SK-N-MC (cell line): ENCODE results near the gene PAN3.

ENCODE experiments used
- DNase-seq: peaks from one replicate; pipeline ENCODE4 v3.0.0-alpha.2; 2011; ENCODE audit warnings: low read depth, low spot score
- H3K27ac ChIP-seq: fragments of 200-600 bp; sonication (generic); 2 replicates; pipeline ENCODE4 v1.5.1; 2016; ENCODE audit warnings: mixed run types
- H3K36me3 ChIP-seq: fragments of 200-600 bp; sonication (generic); 2 replicates; pipeline ENCODE4 v1.6.1; 2017; ENCODE audit warnings: antibody characterized with exemption, low read length, mixed read lengths; ENCODE audit not compliant: insufficient read depth
- H3K4me3 ChIP-seq: fragments of 200-600 bp; sonication (generic); 2 replicates; pipeline ENCODE4 v1.5.1; 2016
- H3K9ac ChIP-seq: fragments of 200-600 bp; sonication (generic); 2 replicates; pipeline ENCODE4 v1.8.0; 2017; ENCODE audit warnings: mixed run types, mixed read lengths; ENCODE audit not compliant: insufficient read length
- H3K9me3 ChIP-seq: fragments of 200-600 bp; sonication (generic); 2 replicates; pipeline ENCODE4 v1.6.1; 2017; ENCODE audit warnings: low read depth, mild to moderate bottlenecking, antibody characterized with exemption, low read length, moderate library complexity, mixed read lengths
- EZH2 ChIP-seq: fragments of 200-600 bp; sonication (generic); IDR thresholded peaks from one replicate; pipeline ENCODE4 v1.6.1; 2017; ENCODE audit warnings: antibody characterized with exemption
- FOXP2 ChIP-seq: optimal IDR thresholded peaks from 2 replicates; pipeline ENCODE3; 2011; ENCODE audit warnings: mild to moderate bottlenecking, moderate library complexity; ENCODE audit not compliant: insufficient read depth; ENCODE audit errors: extremely low read length, control extremely low read depth
- POLR2AphosphoS5 ChIP-seq: IDR thresholded peaks from 2 replicates; pipeline ENCODE4 v1.6.1; 2012; ENCODE audit warnings: mild to moderate bottlenecking, low read depth, low read length, borderline replicate concordance

PAN3 gene

GRCh38 chr13:28145049-28145448 lies 6.7 kb downstream of the PAN3 start:
- Histone ChIP-seq H3K9ac (no peak overlapping the region), H3K27ac (no peak overlapping the region), H3K9me3 (no peaks in the 10 kb centered on the region), H3K36me3 (peaks cover 8% of the 10 kb centered on the region; the same call in 1 of the 2 replicates), H3K4me3 (no peak overlapping the region)
- TF ChIP-seq EZH2 (no peak), POLR2AphosphoS5 (no peak), FOXP2 (no peak)
- DNase-seq: no peak

GRCh38 chr13:28147495-28147894 lies 9.2 kb downstream of the PAN3 start:
- no peak overlapping the region for H3K27ac ChIP-seq
- TF ChIP-seq POLR2AphosphoS5 (no peak), EZH2 (no peak), FOXP2 (no peak)

GRCh38 chr13:28159057-28159456 lies 20.7 kb downstream of the PAN3 start:
- DNase-seq: no peak
- Histone ChIP-seq H3K9me3 (peaks cover 6% of the 10 kb centered on the region; the same call in 1 of the 2 replicates), H3K36me3 (peaks cover 8% of the 10 kb centered on the region; the same call in 1 of the 2 replicates), H3K4me3 (no peak overlapping the region), H3K9ac (no peak overlapping the region), H3K27ac (no peak overlapping the region)
- TF ChIP-seq EZH2 (no peak), POLR2AphosphoS5 (no peak), FOXP2 (no peak)

More at GRCh38 chr13:28147495-28147894, 9.2 kb downstream of the PAN3 start:
- no peak overlapping the region for H3K9ac ChIP-seq
- no peaks in the 10 kb centered on the region for H3K9me3 ChIP-seq
- H3K36me3 ChIP-seq: peaks cover 8% of the 10 kb centered on the region; the same call in 1 of the 2 replicates
- no peak overlapping the region for H3K4me3 ChIP-seq
- DNase-seq: no peak

GRCh38 chr13:28161370-28161769 lies 23.0 kb downstream of the PAN3 start:
- Histone ChIP-seq H3K36me3 (peaks cover 3% of the 10 kb centered on the region), H3K4me3 (no peak overlapping the region), H3K9ac (no peak overlapping the region), H3K27ac (peak overlapping the region; percentile 42; the same call in 1 of the 2 replicates), H3K9me3 (peaks cover 6% of the 10 kb centered on the region; the same call in 1 of the 2 replicates)
- no peak for DNase-seq
- no peak for TF ChIP-seq FOXP2
- no peak for TF ChIP-seq POLR2AphosphoS5
- no peak for TF ChIP-seq EZH2

- Histone ChIP-seq H3K27ac (no peak overlapping the region), H3K9ac (no peak overlapping the region), H3K4me3 (no peak overlapping the region), H3K36me3 (no peaks in the 10 kb centered on the region; the same call in 1 of the 2 replicates), H3K9me3 (no peaks in the 10 kb centered on the region)
- DNase-seq: no peak
- no peak for TF ChIP-seq POLR2AphosphoS5
- TF ChIP-seq FOXP2: no peak
- no peak for TF ChIP-seq EZH2
Observed at GRCh38 chr13:28163587-28163986, 25.2 kb downstream of the PAN3 start.

GRCh38 chr13:28166257-28166656 lies 27.9 kb downstream of the PAN3 start:
- H3K9ac ChIP-seq: no peak overlapping the region
- H3K4me3 ChIP-seq: no peak overlapping the region
- no peaks in the 10 kb centered on the region; the same call in 1 of the 2 replicates for H3K36me3 ChIP-seq
- no peak for TF ChIP-seq POLR2AphosphoS5
- TF ChIP-seq FOXP2: no peak
- TF ChIP-seq EZH2: no peak
- no peak for DNase-seq
- no peaks in the 10 kb centered on the region for H3K9me3 ChIP-seq
- H3K27ac ChIP-seq: no peak overlapping the region

GRCh38 chr13:28171266-28171665 lies 32.9 kb downstream of the PAN3 start:
- TF ChIP-seq POLR2AphosphoS5 (no peak), FOXP2 (no peak), EZH2 (no peak)
- Histone ChIP-seq H3K27ac (no peak overlapping the region), H3K36me3 (peaks cover 11% of the 10 kb centered on the region; the same call in 1 of the 2 replicates), H3K4me3 (no peak overlapping the region), H3K9me3 (no peaks in the 10 kb centered on the region), H3K9ac (no peak overlapping the region)
- DNase-seq: no peak

GRCh38 chr13:28172947-28173346 lies 34.6 kb downstream of the PAN3 start:
- Histone ChIP-seq H3K4me3 (no peak overlapping the region), H3K9ac (no peak overlapping the region), H3K27ac (no peak overlapping the region), H3K36me3 (peaks cover 21% of the 10 kb centered on the region), H3K9me3 (no peaks in the 10 kb centered on the region)
- no peak for DNase-seq
- TF ChIP-seq EZH2 (no peak), FOXP2 (no peak), POLR2AphosphoS5 (no peak)

GRCh38 chr13:28173793-28174192 lies 35.4 kb downstream of the PAN3 start:
- peaks cover 23% of the 10 kb centered on the region for H3K36me3 ChIP-seq

More at GRCh38 chr13:28173793-28174192, 35.4 kb downstream of the PAN3 start:
- no peak overlapping the region for H3K4me3 ChIP-seq
- 0 out of 2 replicates have a peak overlapping the region, but pooled peaks have one; percentile 18 for H3K27ac ChIP-seq
- no peak for DNase-seq
- H3K9ac ChIP-seq: no peak overlapping the region
- no peak for TF ChIP-seq EZH2
- TF ChIP-seq FOXP2: no peak
- no peak for TF ChIP-seq POLR2AphosphoS5
- no peaks in the 10 kb centered on the region for H3K9me3 ChIP-seq
